IMR-90 (cell line): ENCODE results near the gene KCNH5. TPM values are rescaled to one million over a fixed set of nuclear protein-coding genes. Genes with fewer than 3 reads are reported as not detected.
A peak's percentile ranks its signal among the peaks of the same experiment; 100 is the strongest.

Experiments
- ATAC-seq: fragments of 200-7000 bp; cut with Tn5 transposase; 2 replicates; pipeline ENCODE4 v1.9.1; 2020; ENCODE audit warnings: low read depth, mild to moderate bottlenecking, moderate library complexity
- BruUV-seq: library from RNA; stranded (reverse); fragments of 400-500 nt; replicated peaks from 2 replicates; lab custom pipeline; 2021; lab: Mats Ljungman, UMichigan
- CTCF ChIA-PET: fragments of 300-600 bp; formaldehyde crosslinking; extraction: SDS; loops from one replicate; lab custom pipeline; 2021; ENCODE audit warnings: antibody characterized with exemption; lab: Yijun Ruan, JAX
- POLR2A ChIA-PET: fragments of 300-600 bp; sonication (Branson Sonifier 250); formaldehyde crosslinking; loops from one replicate; lab custom pipeline; 2022; ENCODE audit warnings: antibody characterized with exemption; ENCODE audit not compliant: unreplicated experiment; lab: Charles Lee
- DNase-seq: peaks from one replicate; pipeline ENCODE4 v3.0.0; 2013
- H2AFZ ChIP-seq: replicated peaks from 2 replicates; pipeline ENCODE3; 2013; ENCODE audit warnings: low read length, mild to moderate bottlenecking; ENCODE audit not compliant: poor library complexity
- H2AK5ac ChIP-seq: 2 replicates; pipeline ENCODE4 v1.6.1; 2013; ENCODE audit warnings: low read depth, low read length, inconsistent platforms
- H2AK9ac ChIP-seq: replicated peaks from 2 replicates; pipeline ENCODE3; 2013; ENCODE audit warnings: mild to moderate bottlenecking, low read depth, low read length, moderate library complexity; ENCODE audit not compliant: poor library complexity
- H2BK120ac ChIP-seq: 2 replicates; pipeline ENCODE4 v1.6.1; 2013; ENCODE audit warnings: low read depth, low read length, inconsistent platforms
- H2BK15ac ChIP-seq: 3 replicates; pipeline ENCODE4 v1.6.1; 2013; ENCODE audit warnings: low read depth, low read length, inconsistent platforms
- H2BK20ac ChIP-seq: 2 replicates; pipeline ENCODE4 v1.6.1; 2013; ENCODE audit warnings: low read depth, mild to moderate bottlenecking, inconsistent platforms, low read length, moderate library complexity
- H2BK5ac ChIP-seq: 2 replicates; pipeline ENCODE4 v1.6.1; 2013; ENCODE audit warnings: mild to moderate bottlenecking, low read depth, low read length, inconsistent platforms; ENCODE audit not compliant: poor library complexity, severe bottlenecking
- H3K14ac ChIP-seq: replicated peaks from 2 replicates; pipeline ENCODE4 v1.6.1; 2013; ENCODE audit warnings: low read depth, low read length, inconsistent platforms
- H3K18ac ChIP-seq: 2 replicates; pipeline ENCODE4 v1.6.1; 2013; ENCODE audit warnings: low read depth, low read length, control low read depth
- H3K23ac ChIP-seq: 2 replicates; pipeline ENCODE4 v1.6.1; 2013; ENCODE audit warnings: low read depth, low read length, inconsistent platforms
- H3K27ac ChIP-seq: 2 replicates; pipeline ENCODE4 v1.5.1; 2013; ENCODE audit warnings: mild to moderate bottlenecking, control low read depth, low read length; ENCODE audit not compliant: insufficient read depth
- H3K27me3 ChIP-seq: 2 replicates; pipeline ENCODE4 v1.6.1; 2013; ENCODE audit warnings: low read length; ENCODE audit not compliant: control insufficient read depth, insufficient read depth
- H3K36me3 ChIP-seq: 2 replicates; pipeline ENCODE4 v1.6.1; 2013; ENCODE audit warnings: low read length, mixed read lengths; ENCODE audit not compliant: control insufficient read depth, insufficient read depth
- H3K4ac ChIP-seq: 2 replicates; pipeline ENCODE4 v1.6.1; 2013; ENCODE audit warnings: low read depth, low read length, inconsistent platforms
- H3K4me1 ChIP-seq: 2 replicates; pipeline ENCODE4 v1.6.1; 2013; ENCODE audit warnings: low read length, mixed read lengths; ENCODE audit not compliant: control insufficient read depth, insufficient read depth
- H3K4me2 ChIP-seq: 2 replicates; pipeline ENCODE4 v1.6.1; 2013; ENCODE audit warnings: low read depth, mild to moderate bottlenecking, control low read depth, low read length, moderate library complexity
- H3K4me3 ChIP-seq: 2 replicates; pipeline ENCODE4 v1.5.1; 2013; ENCODE audit warnings: low read depth, mild to moderate bottlenecking, control low read depth, low read length, moderate library complexity; ENCODE audit not compliant: insufficient read depth
- H3K56ac ChIP-seq: 2 replicates; pipeline ENCODE4 v1.6.1; 2013; ENCODE audit warnings: low read length, inconsistent platforms; ENCODE audit not compliant: insufficient read depth; ENCODE audit errors: extremely low read depth
- H3K79me1 ChIP-seq, 2 experiments: 2 replicates each; pipeline ENCODE4 v1.6.1; 2013; ENCODE audit warnings: low read length in 2 of 2, inconsistent platforms in 1 of 2, low read depth in 1 of 2
- H3K9ac ChIP-seq: 2 replicates; pipeline ENCODE4 v1.6.1; 2013; ENCODE audit warnings: low read depth, low read length, control low read depth
- H3K9me1 ChIP-seq: 2 replicates; pipeline ENCODE4 v1.6.1; 2013; ENCODE audit warnings: low read length, inconsistent platforms; ENCODE audit not compliant: insufficient read depth
- H3K9me3 ChIP-seq: 2 replicates; pipeline ENCODE4 v1.6.1; 2013; ENCODE audit warnings: low read length; ENCODE audit not compliant: control insufficient read depth, insufficient read depth
- H4K20me1 ChIP-seq: 2 replicates; pipeline ENCODE4 v1.6.1; 2013; ENCODE audit warnings: low read length, inconsistent platforms; ENCODE audit not compliant: insufficient read depth
- H4K5ac ChIP-seq: 2 replicates; pipeline ENCODE4 v1.6.1; 2013; ENCODE audit warnings: mild to moderate bottlenecking, low read depth, low read length, control low read depth
- H4K8ac ChIP-seq, 2 experiments: 2 replicates each; pipeline ENCODE4 v1.6.1; 2013; ENCODE audit warnings: low read depth in 2 of 2, low read length in 2 of 2, control low read depth in 1 of 2, inconsistent platforms in 1 of 2
- H4K91ac ChIP-seq: 2 replicates; pipeline ENCODE4 v1.6.1; 2013; ENCODE audit warnings: low read depth, low read length, inconsistent platforms; ENCODE audit not compliant: insufficient read depth
- CEBPB ChIP-seq: IDR thresholded peaks from 2 replicates; pipeline ENCODE4 v1.6.1; 2012; ENCODE audit warnings: low read depth, low read length, improper control_type of control experiment
- CHD1 ChIP-seq: IDR thresholded peaks from 2 replicates; pipeline ENCODE4 v1.6.1; 2012; ENCODE audit warnings: low read depth, low read length, improper control_type of control experiment
- CTCF ChIP-seq: conservative IDR thresholded peaks from 2 replicates; pipeline ENCODE4 v1.5.1; 2012; ENCODE audit warnings: mild to moderate bottlenecking, low read depth, low read length, improper control_type of control experiment
- FOS ChIP-seq: fragments of 150-350 bp; IDR thresholded peaks from 2 replicates; pipeline ENCODE4 v1.6.1; 2016; ENCODE audit warnings: low read depth, low read length
- MAFK ChIP-seq: IDR thresholded peaks from 2 replicates; pipeline ENCODE4 v1.6.1; 2012; ENCODE audit warnings: low read depth, low read length, improper control_type of control experiment
- MXI1 ChIP-seq: IDR thresholded peaks from 2 replicates; pipeline ENCODE4 v1.6.1; 2012; ENCODE audit warnings: low read depth, mild to moderate bottlenecking, low read length, moderate library complexity, borderline replicate concordance
- NFE2L2 ChIP-seq: fragments of 150-350 bp; IDR thresholded peaks from 2 replicates; pipeline ENCODE4 v1.6.1; 2016; ENCODE audit warnings: low read depth, mild to moderate bottlenecking, low read length
- RAD21 ChIP-seq: IDR thresholded peaks from 2 replicates; pipeline ENCODE4 v1.6.1; 2012; ENCODE audit warnings: low read length, improper control_type of control experiment
- RCOR1 ChIP-seq: IDR thresholded peaks from 2 replicates; pipeline ENCODE4 v1.6.1; 2012; ENCODE audit warnings: mild to moderate bottlenecking, low read length, improper control_type of control experiment; ENCODE audit not compliant: insufficient replicate concordance
- RFX5 ChIP-seq: IDR thresholded peaks from 2 replicates; pipeline ENCODE4 v1.8.0; 2012; ENCODE audit warnings: low read depth, mild to moderate bottlenecking, low read length, moderate library complexity
- WGBS, 2 experiments: methylation state at CpG; one replicate each; pipeline versions ENCODE4 v1.1.5 to v1.1.7; 2013; ENCODE audit warnings: missing lambda C conversion rate in 2 of 2; ENCODE audit not compliant: insufficient read length in 1 of 2; ENCODE audit errors: extremely low coverage in 2 of 2; 5-methylcytosine and 5-hydroxymethylcytosine counted together
- dilution Hi-C: fragments of 300-500 bp; cut with HindIII; formaldehyde crosslinking; loops from one replicate; pipeline ENCODE4 v1.14.3; 2018; ENCODE audit warnings: low sequenced_read_pairs; ENCODE audit not compliant: unreplicated experiment
- in situ Hi-C: fragments of 300-500 bp; cut with MboI; formaldehyde crosslinking; loops from 3 replicates; pipeline ENCODE4 v1.14.3; 2019; ENCODE audit warnings: low sequenced_read_pairs, inconsistent platforms, mixed read lengths
- intact Hi-C: fragments of 100-400 bp; cut with micrococcal nuclease; formaldehyde crosslinking; loops from 2 replicates; pipeline ENCODE4 v1.10.0; 2022
- polyA plus RNA-seq, 3 experiments: library from polyadenylated mRNA; depleted of rRNA; stranded (reverse); fragments of >200 nt; gene quantifications; 2 replicates each; pipeline ENCODE4 v1.2.3, GENCODE V29; 2012; ENCODE audit warnings: low replicate concordance in 1 of 3
- total RNA-seq: library from RNA; depleted of rRNA; stranded (reverse); fragments of >200 nt; gene quantifications from 2 replicates; pipeline ENCODE4 v1.2.3, GENCODE V29; 2012
- TF ChIP-seq, protein P1 (sequence below): fragments of 150-350 bp; IDR thresholded peaks from 2 replicates; pipeline ENCODE4 v1.6.1; 2017; ENCODE audit warnings: mild to moderate bottlenecking, antibody characterized with exemption, low read length, low read depth

Gene KCNH5
- total and polyA plus RNA-seq, 2 of the 4 experiments (the other 2 are of a cell fraction): under 0.01 to 0.03 TPM

DNA sequence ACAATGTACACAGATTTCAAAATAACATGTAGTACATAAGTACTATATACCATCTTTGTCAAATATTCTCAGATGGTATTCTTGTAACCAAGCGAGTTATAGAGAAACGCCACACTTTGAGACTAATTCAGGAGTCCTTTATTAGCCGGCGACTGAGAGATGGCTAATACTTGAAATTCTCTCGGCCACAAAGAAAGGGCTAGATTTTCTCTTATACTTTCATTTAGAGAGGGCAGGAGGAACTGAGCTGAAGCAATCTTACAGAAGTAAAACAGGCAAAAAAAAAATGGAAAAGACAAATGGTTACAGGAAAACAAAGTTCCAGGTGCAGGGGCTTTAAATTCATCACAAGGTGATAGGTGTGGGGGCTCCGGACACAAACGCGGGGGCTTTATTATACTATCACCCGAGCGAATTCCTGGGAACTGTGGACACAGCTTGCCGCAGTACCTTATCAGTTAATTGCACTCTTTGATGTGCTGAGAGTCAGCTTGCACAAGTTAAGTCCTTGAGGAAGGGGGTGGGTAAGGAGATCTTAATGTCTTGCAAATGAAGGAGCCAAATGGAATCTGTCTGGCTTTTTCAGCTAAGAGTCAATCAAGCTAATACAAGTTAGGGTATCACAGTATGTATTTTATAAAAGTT lies 382.3 kb downstream of the KCNH5 start:
- dilution Hi-C loops: no loop called here
- no peak overlapping the region for H4K5ac ChIP-seq
- CTCF ChIA-PET: interaction anchor here (0.7 kb wide), 1 partner anchor 251 kb away, joined by 5 read pairs; no protein-coding TSS in a partner anchor
- no peak overlapping the region for H4K8ac ChIP-seq
- H3K27me3 ChIP-seq: no peaks in the 10 kb centered on the region
- H2AFZ ChIP-seq: no peak overlapping the region
- no CpG with 5 or more reads among the region's 11 CpGs for WGBS, 2 experiments
- no peak for ATAC-seq
- H3K27ac ChIP-seq: no peak overlapping the region
- no peak overlapping the region for H2AK5ac ChIP-seq
- H2BK5ac ChIP-seq: no peak overlapping the region
- H4K20me1 ChIP-seq: no peaks in the 10 kb centered on the region
- no peak overlapping the region for H2BK120ac ChIP-seq
- BruUV-seq: no TSS peak
- TF ChIP-seq MXI1 (no peak), RFX5 (no peak), FOS (no peak), MAFK (no peak), NFE2L2 (no peak), RCOR1 (no peak), CEBPB (no peak), RAD21 (no peak), CTCF (no peak), CHD1 (no peak)
- TF ChIP-seq, protein P1, sequence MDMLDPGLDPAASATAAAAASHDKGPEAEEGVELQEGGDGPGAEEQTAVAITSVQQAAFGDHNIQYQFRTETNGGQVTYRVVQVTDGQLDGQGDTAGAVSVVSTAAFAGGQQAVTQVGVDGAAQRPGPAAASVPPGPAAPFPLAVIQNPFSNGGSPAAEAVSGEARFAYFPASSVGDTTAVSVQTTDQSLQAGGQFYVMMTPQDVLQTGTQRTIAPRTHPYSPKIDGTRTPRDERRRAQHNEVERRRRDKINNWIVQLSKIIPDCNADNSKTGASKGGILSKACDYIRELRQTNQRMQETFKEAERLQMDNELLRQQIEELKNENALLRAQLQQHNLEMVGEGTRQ: no peak
- no peaks in the 10 kb centered on the region for H3K79me1 ChIP-seq
- H3K18ac ChIP-seq: no peak overlapping the region
- no peaks in the 10 kb centered on the region for H3K9me3 ChIP-seq
- H3K4ac ChIP-seq: no peak overlapping the region
- H3K36me3 ChIP-seq: no peaks in the 10 kb centered on the region
- H3K23ac ChIP-seq: no peak overlapping the region
- intact Hi-C loops: no loop called here
- H3K4me3 ChIP-seq: no peak overlapping the region
- no peak overlapping the region for H3K56ac ChIP-seq
- in situ Hi-C loops: no loop called here
- H4K91ac ChIP-seq: no peak overlapping the region
- H3K9ac ChIP-seq: no peak overlapping the region
- H2BK15ac ChIP-seq: no peak overlapping the region
- H3K4me2 ChIP-seq: no peak overlapping the region
- H2AK9ac ChIP-seq: no peak overlapping the region
- no peaks in the 10 kb centered on the region for H3K9me1 ChIP-seq
- no peaks in the 10 kb centered on the region for H3K4me1 ChIP-seq
- no peak overlapping the region for H2BK20ac ChIP-seq
- no peak overlapping the region for H3K14ac ChIP-seq
- DNase-seq: peak; percentile 4
- POLR2A ChIA-PET: no interaction called here
